GM19372 (cell line): Measurements from ENCODE around the gene BAG3.
A peak's percentile ranks its signal among the peaks of the same experiment; 100 is the strongest.
"Not testable (repeated sequence)": the region's sequence is repeated elsewhere in the genome, so short reads cannot be mapped to it uniquely, and the experiment has no call there.

Experiments
- ATAC-seq: cut with Tn5 transposase; IDR thresholded peaks from one replicate; pipeline ENCODE4 v1.9.1; 2021; ENCODE audit warnings: mild to moderate bottlenecking, low read depth, moderate library complexity; ENCODE audit not compliant: unreplicated experiment

BAG3 gene

DNA sequence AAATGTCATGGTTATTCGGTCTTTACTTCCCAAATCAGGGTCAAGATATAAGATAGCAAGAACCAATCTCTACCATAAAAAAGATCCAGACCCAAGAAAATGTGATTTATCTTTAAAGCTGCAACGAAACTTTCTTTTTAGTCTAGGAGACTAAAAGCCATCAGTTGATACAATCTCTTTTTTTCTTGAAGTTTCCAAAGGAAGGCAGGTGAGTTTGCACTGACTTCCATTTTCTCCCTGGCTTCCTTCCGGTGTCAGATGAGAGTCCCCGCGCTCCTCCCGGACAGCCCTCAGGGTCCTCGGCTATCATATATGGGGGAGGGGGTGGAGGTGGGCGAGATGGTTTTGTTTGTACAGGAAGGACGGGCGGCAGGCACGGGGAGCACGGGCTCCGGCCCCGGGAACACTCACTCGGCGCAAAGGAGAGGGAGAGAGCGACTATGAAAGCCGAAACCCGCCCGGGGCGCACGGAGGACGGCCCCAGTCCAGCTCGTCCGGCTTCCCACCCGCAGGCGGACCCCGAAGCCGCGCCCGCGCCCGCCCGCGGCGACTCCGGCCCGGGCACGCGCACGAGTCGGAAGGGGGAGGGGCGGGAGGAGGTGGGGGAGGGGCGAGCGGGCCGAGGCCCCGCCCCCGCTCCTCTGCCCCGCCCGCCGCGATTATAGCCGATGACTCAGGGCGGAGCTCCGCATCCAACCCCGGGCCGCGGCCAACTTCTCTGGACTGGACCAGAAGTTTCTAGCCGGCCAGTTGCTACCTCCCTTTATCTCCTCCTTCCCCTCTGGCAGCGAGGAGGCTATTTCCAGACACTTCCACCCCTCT is at the start of gene BAG3:
BAG3 (plus strand) TSS at position 689 of the 822 bp plus-strand sequence. CDS start 296 bp downstream, outside the sequence.
- ATAC-seq, result peak; percentile 67

DNA sequence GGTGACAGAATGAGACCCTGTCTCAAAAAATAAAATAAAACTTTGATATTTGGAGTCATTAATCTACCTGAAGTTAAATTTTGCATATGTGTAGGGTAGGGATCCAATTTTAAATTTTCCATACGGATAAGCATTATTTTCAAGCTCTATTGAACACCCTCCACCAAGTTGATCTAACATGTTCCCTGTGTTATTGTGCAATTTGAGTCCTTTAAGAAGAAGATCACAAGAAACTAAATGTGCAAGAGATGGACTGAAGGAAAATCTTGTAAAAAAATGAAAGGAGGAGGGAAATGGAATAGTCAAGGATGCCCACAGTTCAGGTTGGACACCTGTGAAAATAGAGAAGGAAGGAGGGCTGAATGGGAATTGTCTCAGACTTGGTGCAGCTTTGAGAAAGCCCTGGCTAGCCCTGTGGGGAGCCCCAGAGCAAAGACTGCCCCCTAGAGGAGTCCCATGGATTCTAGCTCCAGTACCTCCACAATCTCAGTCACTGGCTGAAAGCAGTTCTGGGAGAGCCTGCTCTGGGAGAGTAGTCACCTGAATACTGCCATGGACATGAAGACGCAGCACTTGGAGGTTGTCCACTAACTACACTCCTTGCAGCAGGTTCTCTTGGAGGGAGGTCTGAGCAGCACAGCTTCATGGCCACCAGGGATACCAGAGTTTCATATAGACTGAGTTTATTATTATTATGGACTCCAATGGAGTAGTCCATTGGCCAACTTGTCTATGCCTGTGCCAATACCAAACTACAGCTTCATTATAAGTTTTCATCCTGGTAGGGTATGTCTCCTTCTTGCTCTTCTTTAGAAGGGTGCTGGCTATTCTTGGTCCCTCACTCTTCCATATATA is 48.7 kb upstream of the BAG3 start:
- no peak for ATAC-seq

DNA sequence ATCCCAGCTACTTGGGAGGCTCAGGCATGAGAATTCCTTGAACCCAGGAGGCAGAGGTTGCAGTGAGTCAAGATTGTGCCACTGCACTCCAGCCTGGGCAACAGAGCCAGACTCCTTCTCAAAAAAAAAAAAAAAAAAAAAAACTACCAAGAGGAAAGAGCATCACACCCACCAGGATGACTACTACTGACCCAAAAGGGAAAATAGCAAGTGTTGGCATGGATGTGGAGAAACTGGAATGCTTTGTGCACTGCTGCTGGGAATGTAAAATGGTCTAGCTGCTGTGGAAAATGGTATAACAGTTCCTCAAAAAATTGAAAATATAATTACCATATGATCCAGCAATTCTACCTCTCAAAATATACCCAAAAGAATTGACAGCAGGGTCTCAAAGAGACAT is 46.7 kb upstream of the BAG3 start:
- no peak for ATAC-seq

DNA sequence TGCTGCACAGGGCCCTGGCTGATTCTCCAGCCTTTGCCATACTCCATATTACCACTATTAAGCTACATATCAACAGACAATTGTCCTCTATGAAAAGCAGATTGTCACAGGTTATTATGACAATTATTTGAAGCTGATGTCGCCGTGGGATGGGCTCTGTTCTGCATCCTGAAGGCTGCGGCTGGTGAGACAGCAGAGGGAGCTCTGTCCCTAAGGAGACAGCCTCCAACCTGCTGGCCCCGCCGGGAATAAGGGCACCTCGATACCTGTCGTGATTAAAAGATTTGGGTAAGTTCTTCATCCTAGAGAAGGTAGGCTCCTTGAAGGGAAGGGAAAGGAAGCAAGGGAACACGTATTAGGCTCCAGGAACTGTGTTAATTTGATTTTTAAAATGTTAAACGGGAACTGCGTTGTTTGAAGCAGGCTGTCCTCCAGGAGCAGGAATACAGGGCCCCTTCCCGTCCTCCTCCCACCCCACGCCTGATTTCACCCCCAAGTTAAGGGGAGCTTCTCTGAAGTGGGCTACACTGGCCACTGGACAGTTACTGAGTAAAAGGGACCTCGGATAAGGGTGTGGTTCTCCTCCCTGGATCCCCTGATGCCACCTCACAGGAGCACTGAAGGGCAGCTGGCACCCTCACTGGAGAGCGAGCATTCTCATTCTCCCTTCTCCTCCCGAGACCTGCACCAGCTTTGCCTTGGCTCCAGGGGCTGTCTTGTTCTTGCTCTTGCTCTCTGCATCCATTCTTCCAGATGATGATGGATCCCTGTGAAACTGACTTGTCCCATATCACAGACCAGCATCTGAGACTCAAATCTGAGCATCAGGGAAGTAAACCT is 42.6 kb upstream of the BAG3 start:
- no peak for ATAC-seq

DNA sequence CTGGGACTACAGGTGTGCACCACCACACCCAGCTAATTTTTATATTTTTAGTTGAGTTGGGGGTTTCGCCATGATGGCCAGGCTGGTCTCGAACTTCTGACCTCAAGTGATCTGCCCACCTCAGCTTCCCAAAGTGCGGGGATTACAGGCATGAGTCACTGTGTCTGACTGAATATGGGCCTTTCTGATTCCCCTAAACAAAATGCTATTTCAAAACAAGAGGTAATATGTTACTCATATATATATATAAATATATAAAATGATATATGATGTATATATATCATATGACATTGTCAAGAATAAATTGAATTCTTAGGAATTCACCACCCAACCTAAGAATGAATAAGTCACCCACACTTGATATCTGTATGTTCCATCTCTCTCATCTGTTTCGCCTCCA is 41.7 kb upstream of the BAG3 start:
- ATAC-seq, result no peak

DNA sequence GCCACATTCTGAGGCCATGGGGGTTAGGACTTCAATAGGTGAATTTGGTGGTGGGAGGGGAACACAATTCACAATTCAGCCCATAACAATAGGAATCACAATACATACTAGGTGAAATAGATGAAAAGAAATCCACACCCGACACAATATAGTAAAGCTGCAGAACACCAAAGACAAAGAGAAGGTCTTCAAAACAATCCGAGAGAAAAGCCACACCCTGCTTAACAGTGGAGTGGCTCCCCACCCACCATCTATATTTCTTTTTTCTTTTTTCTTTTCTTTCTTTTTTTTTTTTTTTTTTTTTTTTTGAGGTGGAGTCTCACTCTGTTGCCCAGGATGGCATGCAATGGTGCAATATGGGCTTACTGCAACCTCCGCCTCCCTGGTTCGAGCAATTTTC is 39.7 kb upstream of the BAG3 start:
- ATAC-seq, result no peak

DNA sequence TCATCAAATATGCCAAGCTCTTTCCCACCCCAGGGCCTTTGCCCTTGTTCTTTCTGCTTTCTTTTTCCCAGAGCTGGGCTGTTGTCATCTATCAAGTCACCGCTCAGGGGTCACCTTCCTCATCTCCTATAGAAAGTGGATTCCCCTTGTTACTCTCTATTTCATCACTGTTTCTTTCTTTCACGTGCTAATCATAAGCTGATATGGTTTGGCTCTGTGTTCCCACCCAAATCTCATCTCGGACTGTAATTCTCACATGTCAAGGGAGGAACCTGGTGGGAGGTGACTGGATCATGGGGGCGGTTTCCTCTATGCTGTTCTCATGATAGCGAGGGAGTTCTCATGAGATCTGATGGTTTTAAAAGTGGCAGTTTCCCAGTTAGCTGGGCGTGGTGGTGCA is 37.4 kb upstream of the BAG3 start:
- no peak for ATAC-seq

DNA sequence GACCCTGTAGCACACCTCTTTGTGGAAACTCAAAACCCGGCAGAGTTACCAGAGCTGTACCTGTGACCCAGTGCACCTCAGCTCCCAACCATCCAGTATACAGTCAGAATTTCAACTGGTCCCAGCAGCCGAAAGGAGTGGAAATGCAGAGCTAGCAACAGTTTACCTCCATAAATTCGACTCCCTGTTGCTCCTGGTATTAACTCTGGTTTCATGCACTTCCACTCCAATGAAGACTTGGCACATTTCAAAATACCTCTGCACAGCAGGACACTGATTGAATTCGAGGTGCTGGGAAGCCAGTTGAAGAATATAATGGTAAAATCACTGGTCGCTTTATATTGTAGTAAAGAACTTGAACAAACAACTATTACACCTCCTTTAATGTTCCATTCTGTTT is 36.5 kb upstream of the BAG3 start:
- no peak for ATAC-seq

DNA sequence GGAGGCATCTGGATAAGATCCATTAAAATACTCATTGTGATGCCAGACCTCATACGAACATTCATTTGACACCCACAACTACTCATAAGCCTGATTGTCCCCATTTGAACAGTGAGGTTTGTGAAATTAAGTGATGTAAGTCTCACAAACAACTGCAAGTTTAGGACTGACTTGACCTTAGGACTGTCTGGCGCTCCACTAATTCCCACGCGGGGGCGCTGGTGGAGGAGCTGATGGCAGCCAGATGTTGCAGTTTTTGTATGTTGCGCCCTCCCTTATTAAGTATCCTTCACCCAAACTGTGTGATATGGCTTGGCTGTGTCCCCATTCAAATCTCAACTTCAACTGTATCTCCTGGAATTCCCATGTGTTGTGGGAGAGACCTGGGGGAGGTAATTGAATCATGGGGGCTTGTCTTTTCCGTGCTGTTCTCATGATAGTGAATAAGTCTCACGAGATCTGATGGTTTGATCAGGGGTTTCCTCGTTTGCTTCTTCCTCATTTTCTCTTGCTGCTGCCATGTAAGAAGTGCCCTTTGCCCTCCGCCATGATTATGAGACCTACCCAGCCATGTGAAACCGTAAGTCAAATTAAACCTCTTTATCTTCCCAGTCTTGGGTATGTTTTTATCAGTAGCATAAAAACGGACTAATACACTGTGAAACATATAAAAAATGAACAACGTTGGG is 34.2 kb upstream of the BAG3 start:
- no peak for ATAC-seq

DNA sequence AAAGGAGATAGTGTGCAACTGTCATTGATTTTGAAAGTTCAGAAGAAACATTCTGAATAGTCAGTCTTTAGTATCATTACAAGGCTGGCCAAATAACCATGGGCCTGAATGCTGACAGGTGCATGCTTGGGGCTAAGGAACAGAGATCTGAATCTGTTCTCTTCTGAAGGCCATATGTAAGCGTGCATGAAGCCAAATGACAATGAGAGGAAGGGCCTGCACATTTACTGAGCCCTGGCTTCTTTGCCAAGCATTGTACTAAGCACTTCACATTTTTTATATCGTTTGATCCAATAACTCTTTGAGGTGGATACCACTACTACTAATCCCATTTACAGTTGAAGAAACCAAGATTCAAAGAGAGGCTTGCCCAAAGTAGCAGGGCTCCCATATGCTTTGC is 32.0 kb upstream of the BAG3 start:
- ATAC-seq, result no peak

DNA sequence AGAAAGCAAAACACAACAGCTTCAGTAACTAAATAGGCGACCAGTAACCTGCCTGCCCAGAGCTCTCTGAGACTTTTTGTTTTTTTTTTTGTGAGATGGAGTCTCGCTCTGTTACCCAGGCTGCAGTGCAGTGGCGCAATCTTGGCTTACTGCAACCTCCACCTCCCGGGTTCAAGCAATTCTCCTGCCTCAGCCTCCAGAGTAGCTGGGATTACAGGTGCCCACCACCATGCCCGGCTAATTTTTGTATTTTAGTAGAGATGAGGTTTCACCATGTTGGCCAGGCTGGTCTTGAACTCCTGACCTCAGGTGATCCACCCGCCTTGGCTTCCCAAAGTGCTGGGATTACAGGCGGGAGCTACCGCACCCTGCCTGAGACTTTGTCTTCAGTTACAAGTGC is 31.4 kb upstream of the BAG3 start:
- not testable (repeated sequence) for ATAC-seq

DNA sequence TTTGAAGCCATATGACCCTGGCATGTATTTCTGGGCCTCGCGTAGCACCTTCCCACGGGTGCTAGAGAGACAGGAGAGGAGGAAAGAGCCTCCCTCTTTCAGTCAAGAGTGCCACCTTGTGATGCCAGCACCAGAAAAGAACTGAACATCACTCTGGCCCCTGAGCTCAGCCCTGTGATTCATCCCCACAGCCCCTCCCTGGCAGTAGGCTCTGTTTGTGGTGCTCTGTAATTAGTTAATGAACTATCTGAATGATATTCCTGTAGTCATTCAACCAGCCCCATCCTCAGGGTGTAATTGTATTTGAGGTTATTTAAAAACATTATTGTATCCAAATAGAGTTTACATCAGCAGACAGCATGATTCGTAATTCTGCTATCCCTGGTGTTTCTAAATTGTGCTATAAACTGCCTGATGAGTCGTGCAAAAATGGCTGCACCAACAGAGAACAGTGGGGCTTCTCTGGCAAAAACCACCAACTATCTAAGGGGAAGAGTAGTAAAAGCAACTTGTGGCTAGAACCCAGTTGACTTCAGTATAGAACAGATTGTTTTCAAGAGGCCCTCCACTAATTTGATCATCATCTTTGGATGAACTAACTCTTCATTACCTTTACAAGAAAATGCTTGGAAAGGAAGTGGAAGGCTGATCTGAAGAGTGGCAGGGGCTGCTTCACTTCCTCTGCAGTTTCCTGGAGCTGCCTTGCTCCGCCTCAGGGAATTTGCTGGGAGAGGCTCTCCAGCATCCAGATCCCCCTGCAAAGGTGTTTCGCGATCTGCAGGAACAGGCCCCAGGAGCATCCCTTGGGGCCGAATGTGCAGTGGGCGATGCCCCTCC is 30.7 kb upstream of the BAG3 start:
- ATAC-seq, result no peak

DNA sequence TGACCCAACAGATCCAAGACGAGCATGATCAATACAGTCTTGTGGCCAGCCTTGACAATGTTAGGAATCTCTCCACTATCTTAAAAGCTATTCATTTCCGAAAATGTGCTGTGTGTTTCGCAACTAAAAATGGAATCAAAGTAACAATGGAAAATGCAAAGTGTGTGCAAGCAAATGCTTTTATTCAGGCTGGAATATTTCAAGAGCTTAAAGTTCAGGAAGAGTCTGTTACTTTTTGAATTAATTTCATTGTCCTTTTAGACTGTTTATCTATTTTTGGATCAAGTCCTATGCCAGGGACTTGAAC is 30.1 kb upstream of the BAG3 start:
- ATAC-seq, result no peak

DNA sequence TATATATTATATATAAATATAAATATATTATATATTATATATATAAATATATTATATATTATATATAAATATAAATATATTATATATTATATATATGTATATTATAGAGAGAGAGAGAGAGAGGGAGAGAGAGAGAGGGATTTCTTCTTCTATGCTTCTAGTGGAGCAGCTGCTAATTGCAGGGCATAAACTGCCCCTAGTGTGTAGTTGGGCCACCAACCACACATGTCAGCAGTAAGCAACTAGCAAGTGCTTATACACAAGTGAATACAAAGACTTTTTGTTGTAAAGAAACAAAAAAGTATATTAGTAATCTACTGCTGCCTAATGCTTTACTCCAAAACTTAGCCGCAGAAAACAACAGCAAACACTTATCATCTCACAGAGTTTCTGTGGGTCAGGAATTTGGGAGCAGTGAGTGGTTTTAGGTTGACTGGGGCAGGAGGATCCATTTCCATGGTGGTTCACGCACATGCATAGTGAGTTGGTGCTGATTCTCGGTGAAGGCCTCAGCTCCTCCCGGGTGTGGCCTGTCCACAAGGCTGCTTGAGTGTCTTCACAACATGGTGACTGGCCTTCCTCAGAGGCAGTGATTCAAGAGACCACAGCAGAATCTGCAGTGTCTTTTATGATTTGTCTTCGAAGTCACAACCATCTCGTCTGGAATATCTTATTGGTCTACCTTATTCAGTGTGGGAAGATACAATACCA is 25.5 kb upstream of the BAG3 start:
- ATAC-seq, result no peak

DNA sequence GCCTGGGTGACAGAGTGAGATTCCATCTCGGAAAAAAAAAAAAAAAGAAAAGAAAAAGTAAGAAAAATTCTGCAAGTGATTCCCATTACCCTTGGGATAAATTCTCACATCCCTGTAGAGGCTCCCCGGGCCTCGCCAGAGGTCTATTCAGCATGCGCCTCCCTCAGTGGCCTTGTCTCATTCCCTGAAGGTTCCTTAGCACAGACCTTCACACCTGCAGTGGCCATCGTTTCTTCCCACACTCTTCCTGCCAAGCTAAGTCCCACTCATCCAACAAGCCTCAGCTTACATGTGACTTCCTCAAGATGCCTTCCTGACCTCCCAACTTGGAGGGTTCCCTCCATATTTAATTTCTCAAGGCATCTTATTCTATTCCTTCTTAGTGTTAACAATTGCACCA is 20.9 kb upstream of the BAG3 start:
- ATAC-seq, result no peak

DNA sequence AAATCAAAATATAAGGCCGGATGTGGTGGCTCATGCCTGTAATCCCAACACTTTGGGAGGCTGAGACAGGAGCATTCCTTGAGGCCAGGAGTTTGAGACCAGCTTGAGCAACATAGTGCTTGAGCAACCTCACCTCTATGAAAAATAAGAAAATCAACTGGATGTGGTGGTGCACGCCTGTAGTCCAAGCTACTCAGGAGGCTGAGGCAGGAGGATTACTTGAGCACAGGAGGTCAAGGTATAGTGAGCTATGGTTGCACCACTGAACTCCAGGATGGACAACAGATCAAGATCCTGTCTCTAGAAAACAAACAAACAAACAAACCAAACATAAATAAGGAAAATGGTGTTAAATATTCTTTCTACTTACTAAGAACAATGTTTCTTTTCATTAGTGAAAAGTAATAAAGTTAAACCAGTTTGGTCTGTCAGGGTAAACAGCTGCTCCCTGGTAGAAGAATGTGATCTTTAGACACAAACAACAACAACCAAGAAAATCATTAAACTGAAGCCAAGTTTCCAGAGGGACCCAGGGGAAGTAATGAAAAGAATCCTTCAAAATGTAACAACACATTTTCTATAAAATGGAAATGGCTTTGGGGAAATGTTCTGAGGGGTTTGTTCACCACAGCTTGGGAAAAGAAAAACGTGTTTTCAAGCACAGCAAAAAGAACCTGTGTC is 17.5 kb upstream of the BAG3 start:
- ATAC-seq, result no peak

DNA sequence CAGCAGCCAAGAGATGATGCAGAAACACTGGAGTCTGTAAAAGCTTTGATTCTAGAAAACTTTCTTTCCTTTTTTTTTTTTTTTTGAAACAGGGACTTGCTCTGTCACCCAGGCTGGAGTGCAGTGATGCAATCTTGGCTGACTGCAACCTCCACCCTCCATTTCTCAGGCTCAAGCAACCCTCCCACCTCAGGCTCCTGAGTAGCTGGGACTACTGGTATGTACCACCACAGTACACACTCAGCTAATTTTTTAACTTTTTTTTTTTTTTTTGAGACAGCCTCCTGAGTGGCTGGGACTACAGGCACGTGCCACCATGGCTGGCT is 17.0 kb upstream of the BAG3 start:
- ATAC-seq, result no peak

DNA sequence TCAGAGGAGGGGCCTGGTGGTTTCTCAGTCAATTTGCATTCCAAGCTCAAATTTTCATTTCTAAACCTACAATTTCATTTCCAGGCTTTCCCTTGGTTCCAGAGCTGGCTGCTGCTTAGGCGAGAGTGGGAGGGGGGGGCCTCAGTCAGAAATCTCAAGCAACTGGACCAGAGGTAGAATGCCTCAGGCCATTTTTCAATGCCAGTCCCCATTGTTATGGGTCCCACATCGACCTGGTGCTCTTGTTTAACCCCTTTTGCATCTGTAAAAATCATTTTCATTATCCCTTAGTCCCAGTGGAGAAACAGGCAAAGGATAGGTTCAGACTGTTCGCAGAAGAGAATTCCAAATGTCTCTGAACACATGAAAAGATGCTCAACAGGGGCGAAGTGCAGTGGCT is 13.5 kb upstream of the BAG3 start:
- no peak for ATAC-seq

DNA sequence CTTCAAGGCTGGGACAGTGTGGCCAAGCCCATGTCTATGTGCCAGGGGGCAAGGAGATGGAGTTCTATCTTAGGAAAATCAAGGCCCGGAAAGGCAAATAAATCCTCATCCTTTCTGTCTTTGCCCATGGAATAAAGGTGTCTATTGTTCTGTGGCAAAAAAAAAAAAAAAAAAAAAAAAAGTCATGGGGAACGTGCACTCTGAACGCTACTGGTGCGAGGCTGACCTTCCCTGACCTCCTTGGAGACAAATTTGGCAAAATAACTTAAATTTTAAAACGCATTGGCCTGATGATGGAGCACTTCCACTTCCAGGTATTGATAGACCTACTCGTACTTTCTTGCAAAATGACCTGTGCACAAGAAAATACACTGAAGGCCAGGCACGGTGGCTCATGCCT is 12.2 kb upstream of the BAG3 start:
- no peak for ATAC-seq
